NCI-H1930 (cell line): Measurements from ENCODE around the gene LYL1.

Experiments
- DNase-seq, 2 experiments: peaks; one replicate each; lab custom pipeline; 2025; lab: John Stamatoyannopoulos, UW

The LYL1 gene

GRCh38 chr19:13055213-13056051 lies 47.2 kb downstream of the LYL1 start:
- DNase-seq: no peak

GRCh38 chr19:13054626-13055212 lies 47.9 kb downstream of the LYL1 start:
- no peak for DNase-seq

GRCh38 chr19:13053761-13054625 lies 48.7 kb downstream of the LYL1 start:
- no peak for DNase-seq

DNA sequence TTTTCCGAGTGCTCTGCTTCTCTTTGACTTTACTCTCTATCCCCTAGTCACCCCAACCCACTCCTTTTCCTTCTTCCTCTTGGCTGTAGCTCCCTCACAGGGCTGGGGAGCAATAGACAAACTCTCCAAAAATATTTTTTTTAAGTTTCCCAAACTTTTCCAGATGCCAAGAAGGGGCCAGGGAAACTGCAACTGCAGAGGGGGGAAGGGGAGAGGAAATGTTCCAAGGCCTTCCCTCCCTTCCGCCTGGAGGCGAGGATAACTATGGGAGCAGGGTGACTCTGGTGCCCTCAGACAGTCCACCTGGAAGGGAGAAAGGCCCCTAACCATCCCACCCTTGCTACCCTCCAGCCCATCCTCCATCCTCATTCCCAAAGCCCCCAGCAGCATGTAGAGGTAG lies 49.4 kb downstream of the LYL1 start:
- no peak for DNase-seq

GRCh38 chr19:13052447-13053175 lies 50.0 kb downstream of the LYL1 start:
- no peak for DNase-seq

DNA sequence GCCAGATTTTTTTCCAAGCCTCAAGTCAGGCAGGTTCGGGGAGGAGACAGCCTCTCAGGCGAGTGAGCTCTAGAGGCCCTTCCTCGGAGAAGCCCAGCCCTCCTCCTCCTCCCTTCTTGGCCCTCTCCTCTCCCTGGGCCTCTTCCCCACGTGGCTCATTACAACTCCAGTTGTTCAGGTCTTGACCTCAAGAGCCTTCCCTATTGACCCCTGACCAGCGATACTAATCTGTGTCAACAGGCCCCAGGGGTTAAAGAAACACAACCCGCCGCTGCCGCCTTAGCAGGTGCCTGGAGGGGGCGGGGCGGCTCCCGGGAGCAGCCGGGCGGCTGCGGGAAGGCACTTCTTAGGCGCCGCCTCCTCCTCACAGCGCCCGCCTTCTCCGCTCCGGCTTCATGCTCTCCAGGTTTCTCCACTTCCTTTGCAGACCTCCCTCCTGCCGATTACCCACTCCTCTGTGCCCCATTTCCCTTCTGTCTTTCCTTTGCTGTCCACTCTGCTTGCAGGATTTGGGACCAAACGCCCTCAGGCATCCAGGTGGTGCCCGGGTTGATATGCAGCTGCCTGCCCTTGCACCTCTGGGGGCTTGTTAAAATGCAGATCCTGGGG lies 51.0 kb downstream of the LYL1 start:
- no peak for DNase-seq

GRCh38 chr19:13050274-13050673 lies 52.4 kb downstream of the LYL1 start:
- no peak for DNase-seq
